GM12878 (cell line): ENCODE measurements around the gene CHKA. TPM values are rescaled to one million over a fixed set of nuclear protein-coding genes. Genes with fewer than 3 reads are reported as not detected.

Source experiments
- ATAC-seq: fragments of 200-7000 bp; cut with Tn5 transposase; 3 replicates; pipeline ENCODE4 v1.9.1; 2020; ENCODE audit warnings: mild to moderate bottlenecking, moderate library complexity
- BruUV-seq: library from RNA; stranded (reverse); fragments of 400-500 nt; replicated peaks from 2 replicates; lab custom pipeline; 2021; lab: Mats Ljungman, UMichigan
- CTCF ChIA-PET: fragments of 300-600 bp; sonication (Branson Sonifier 250); formaldehyde crosslinking; extraction: SDS; loops from one replicate; lab custom pipeline; 2021; ENCODE audit warnings: inconsistent platforms; lab: Yijun Ruan, JAX
- POLR2A ChIA-PET: fragments of 350-600 bp; formaldehyde crosslinking; extraction: SDS; loops from one replicate; lab custom pipeline; 2021; ENCODE audit warnings: inconsistent platforms; lab: Charles Lee
- RAD21 ChIA-PET: fragments of 300-600 bp; sonication (Branson Sonifier 250); formaldehyde crosslinking; loops from one replicate; lab custom pipeline; 2023; ENCODE audit warnings: antibody characterized with exemption; ENCODE audit not compliant: unreplicated experiment; lab: Charles Lee
- SMC1A ChIA-PET: fragments of 300-600 bp; sonication (Branson Sonifier 250); formaldehyde crosslinking; loops from one replicate; lab custom pipeline; 2023; ENCODE audit not compliant: unreplicated experiment, uncharacterized antibody; lab: Charles Lee
- DNase-seq: peaks from one replicate; pipeline ENCODE4 v3.0.0-alpha.2; 2011; ENCODE audit warnings: low read depth, low spot score
- FAIRE-seq: peaks from 3 replicates; lab custom pipeline; 2011; peaks lifted over from hg19 to GRCh38; lab: Jason Lieb, UNC
- H2AFZ ChIP-seq: 2 replicates; pipeline ENCODE4 v1.6.0; 2011; ENCODE audit warnings: low read depth, low read length, control low read depth; ENCODE audit not compliant: control insufficient read depth
- H3K27ac ChIP-seq: 2 replicates; pipeline ENCODE4 v1.5.1; 2011; ENCODE audit warnings: control low read depth; ENCODE audit not compliant: control insufficient read depth, insufficient read depth
- H3K27me3 ChIP-seq, 2 experiments: replicated peaks in 1 of 2; 2 replicates each; pipeline versions ENCODE4 v1.6.0 to v1.6.1; 2011; ENCODE audit warnings: low read length in 1 of 2; ENCODE audit not compliant: control insufficient read depth in 2 of 2, insufficient read depth in 2 of 2
- H3K36me3 ChIP-seq, 2 experiments: 2 replicates each; pipeline ENCODE4 v1.5.1; 2011; ENCODE audit warnings: low read length in 1 of 2; ENCODE audit not compliant: control insufficient read depth in 2 of 2, insufficient read depth in 2 of 2
- H3K4me1 ChIP-seq: 2 replicates; pipeline ENCODE4 v1.6.1; 2011; ENCODE audit warnings: mild to moderate bottlenecking, low read length, moderate library complexity, mixed read lengths; ENCODE audit not compliant: control insufficient read depth, insufficient read depth
- H3K4me2 ChIP-seq: 2 replicates; pipeline ENCODE4 v1.6.0; 2011; ENCODE audit warnings: control low read depth; ENCODE audit not compliant: control insufficient read depth, insufficient read depth
- H3K4me3 ChIP-seq: fragments of 200-600 bp; sonication (generic); 2 replicates; pipeline ENCODE4 v1.5.1; 2016
- H3K79me2 ChIP-seq: 2 replicates; pipeline ENCODE4 v1.6.0; 2011; ENCODE audit warnings: low read length; ENCODE audit not compliant: control insufficient read depth, insufficient read depth
- H3K9ac ChIP-seq: 2 replicates; pipeline ENCODE4 v1.8.0; 2011; ENCODE audit warnings: low read length, control low read depth, mixed read lengths; ENCODE audit not compliant: control insufficient read depth, insufficient read depth
- H3K9me3 ChIP-seq: replicated peaks from 3 replicates; pipeline ENCODE4 v1.5.1; 2011; ENCODE audit warnings: mild to moderate bottlenecking, low read length; ENCODE audit not compliant: control insufficient read depth, insufficient read depth
- H4K20me1 ChIP-seq: 2 replicates; pipeline ENCODE4 v1.6.0; 2011; ENCODE audit not compliant: control insufficient read depth, insufficient read depth
- EED ChIP-seq: sonication (generic); IDR thresholded peaks from 2 replicates; pipeline ENCODE4 v1.6.1; 2016; ENCODE audit warnings: antibody characterized with exemption, low read depth
- IRF4 ChIP-seq: IDR thresholded peaks from 2 replicates; pipeline ENCODE4 v1.6.1; 2011; ENCODE audit warnings: low read depth, low read length
- IRF5 ChIP-seq: fragments of 450-650 bp; IDR thresholded peaks from 2 replicates; pipeline ENCODE4 v1.6.1; 2017; ENCODE audit warnings: borderline replicate concordance
- PML ChIP-seq: IDR thresholded peaks from 2 replicates; pipeline ENCODE4 v1.6.1; 2012; ENCODE audit warnings: low read length, inconsistent platforms
- POLR2A ChIP-seq: IDR thresholded peaks from 2 replicates; pipeline ENCODE4 v1.6.1; 2011; ENCODE audit warnings: low read depth, mild to moderate bottlenecking, low read length
- POLR2AphosphoS2 ChIP-seq: IDR thresholded peaks from 2 replicates; pipeline ENCODE4 v1.6.1; 2011; ENCODE audit warnings: low read depth, mild to moderate bottlenecking, low read length, improper control_type of control experiment, moderate library complexity
- TAF1 ChIP-seq: IDR thresholded peaks from 2 replicates; pipeline ENCODE4 v1.6.1; 2011; ENCODE audit warnings: mild to moderate bottlenecking, low read depth, low read length, borderline replicate concordance
- WGBS: methylation state at CpG from one replicate; pipeline ENCODE4 v1.1.6; 2016; ENCODE audit warnings: low lambda C conversion rate; ENCODE audit not compliant: insufficient replicate concordance, insufficient coverage; ENCODE audit errors: missing lambda C conversion rate; 5-methylcytosine and 5-hydroxymethylcytosine counted together
- in situ Hi-C: fragments of 300-500 bp; cut with MboI; formaldehyde crosslinking; loops from 9 replicates; pipeline ENCODE4 v1.14.3; 2018; ENCODE audit warnings: mixed read lengths
- intact Hi-C: fragments of 100-400 bp; cut with micrococcal nuclease; formaldehyde crosslinking; loops from one replicate; pipeline ENCODE4 v1.14.2; 2022; ENCODE audit not compliant: unreplicated experiment
- polyA plus RNA-seq, 11 experiments: library from polyadenylated mRNA; depleted of rRNA in 4 of 11; unstranded in 6 of 11; stranded (reverse) in 5 of 11; fragments of >200 nt; fragmentation: Nextera tagmentation in 4 of 11; fragmentation: Illumina TruSeq in 1 of 11; extraction: Ambion mirVana in 4 of 11; extraction: Trizol in 1 of 11; gene quantifications; 1 replicate in 1 of 11; 2 replicates in 10 of 11; pipeline versions ENCODE4 v1.2.1 to v1.2.3, GENCODE V29; 2011 to 2016; ENCODE audit warnings: inconsistent platforms in 2 of 11, missing spikeins in 2 of 11, low read depth in 1 of 11
- total RNA-seq, 4 experiments: library from RNA; depleted of rRNA in 3 of 4; stranded (reverse); fragments of >200 nt in 3 of 4; fragmentation: Illumina TruSeq in 1 of 4; extraction: Trizol in 1 of 4; gene quantifications; 2 replicates each; pipeline versions ENCODE4 v1.2.1 to v1.2.3, GENCODE V29; 2013 to 2021

Gene CHKA
- total and polyA plus RNA-seq, 10 of the 15 experiments (the other 5 are each of a cell fraction or from before 2014, with no cell fraction given) = 5.2 to 29.2 (median 21.2) TPM

GRCh38 chr11:68053981-68054812 lies 67.0 kb downstream of the CHKA start:
- Histone ChIP-seq H3K4me1 (no peaks in the 10 kb centered on the region), H3K27me3 (no peaks in the 10 kb centered on the region), H2AFZ (no peak overlapping the region), H3K36me3 (peaks cover 14 to 15% of the 10 kb centered on the region in 2 experiments; a peak in 3 of 4 replicates), H3K4me2 (no peak overlapping the region), H3K27ac (no peak overlapping the region), H4K20me1 (no peaks in the 10 kb centered on the region), H3K9ac (no peak overlapping the region), H3K4me3 (no peak overlapping the region), H3K79me2 (no peaks in the 10 kb centered on the region), H3K9me3 (no peaks in the 10 kb centered on the region)
- TF ChIP-seq PML (no peak), IRF5 (no peak), TAF1 (no peak), EED (no peak), POLR2A (peak; percentile 62)
- SMC1A ChIA-PET = no interaction called here
- POLR2A ChIA-PET = interaction anchor here (0.5 kb wide), 1 partner anchor 121 kb away, joined by 4 read pairs; no protein-coding TSS in a partner anchor
- intact Hi-C loops (no loop called here), in situ Hi-C loops (no loop called here)
- no TSS peak for BruUV-seq
- DNase-seq (no peak), ATAC-seq (peak; percentile 9; the same call in 1 of the 3 replicates), FAIRE-seq (no peak)
- CTCF ChIA-PET = no interaction called here
- RAD21 ChIA-PET = no interaction called here
- 93% methylated on average over 11 of the region's 11 CpGs for WGBS

- H3K9ac ChIP-seq = no peak overlapping the region
- H3K36me3 ChIP-seq = peaks cover 14 to 22% of the 10 kb centered on the region in 2 experiments; a peak in 3 of 4 replicates
- no peaks in the 10 kb centered on the region for H3K79me2 ChIP-seq
- DNase-seq (no peak), ATAC-seq (peak; percentile 13), FAIRE-seq (no peak)
- RAD21 ChIA-PET = no interaction called here
- no peaks in the 10 kb centered on the region for H3K27me3 ChIP-seq
- H3K9me3 ChIP-seq = no peaks in the 10 kb centered on the region
- CTCF ChIA-PET = no interaction called here
- H3K4me2 ChIP-seq = no peak overlapping the region
- in situ Hi-C loops = no loop called here
- no peak overlapping the region for H3K27ac ChIP-seq
- SMC1A ChIA-PET = no interaction called here
- H2AFZ ChIP-seq = no peak overlapping the region
- H3K4me1 ChIP-seq = no peaks in the 10 kb centered on the region
- POLR2A ChIA-PET = interaction anchor here (1.3 to 1.4 kb wide), 2 partner anchors 12 to 16 kb away, joined by 4 read pairs; no protein-coding TSS in a partner anchor
- intact Hi-C loops = no loop called here
- TF ChIP-seq POLR2AphosphoS2 (peak; percentile 45; the same call in 1 of the 2 replicates), IRF4 (no peak)
- no peaks in the 10 kb centered on the region for H4K20me1 ChIP-seq
- no peak overlapping the region for H3K4me3 ChIP-seq
- WGBS = 74% methylated on average over 9 of the region's 9 CpGs
- no TSS peak for BruUV-seq
Measured at GRCh38 chr11:68053117-68053516, 68.1 kb downstream of the CHKA start.
